Adrenal gland (tissue), 5 donors: ENCODE data around the gene FAHD2A.

Source experiments
- POLR2A ChIP-seq, 2 donors: fragments of 450-650 bp; IDR thresholded peaks; one replicate each; pipeline ENCODE4 v1.6.1; 2017; ENCODE audit warnings: antibody characterized with exemption in 2 of 2, mild to moderate bottlenecking in 2 of 2, moderate library complexity in 1 of 2
- TF ChIP-seq, protein P1 (sequence below), 6 experiments: fragments of 450-650 bp in 4 of 6; fragments of 200-600 bp in 2 of 6; sonication (generic) in 1 of 6; IDR thresholded peaks; 1 replicate in 5 of 6; 2 replicates in 1 of 6; pipeline versions ENCODE4 v1.5.1 to v1.8.0; 2016 to 2021; ENCODE audit warnings: antibody characterized with exemption in 6 of 6, mild to moderate bottlenecking in 2 of 6, moderate library complexity in 1 of 6
- donor health status: DM: no; HTN: no; CAD: no.

DNA sequence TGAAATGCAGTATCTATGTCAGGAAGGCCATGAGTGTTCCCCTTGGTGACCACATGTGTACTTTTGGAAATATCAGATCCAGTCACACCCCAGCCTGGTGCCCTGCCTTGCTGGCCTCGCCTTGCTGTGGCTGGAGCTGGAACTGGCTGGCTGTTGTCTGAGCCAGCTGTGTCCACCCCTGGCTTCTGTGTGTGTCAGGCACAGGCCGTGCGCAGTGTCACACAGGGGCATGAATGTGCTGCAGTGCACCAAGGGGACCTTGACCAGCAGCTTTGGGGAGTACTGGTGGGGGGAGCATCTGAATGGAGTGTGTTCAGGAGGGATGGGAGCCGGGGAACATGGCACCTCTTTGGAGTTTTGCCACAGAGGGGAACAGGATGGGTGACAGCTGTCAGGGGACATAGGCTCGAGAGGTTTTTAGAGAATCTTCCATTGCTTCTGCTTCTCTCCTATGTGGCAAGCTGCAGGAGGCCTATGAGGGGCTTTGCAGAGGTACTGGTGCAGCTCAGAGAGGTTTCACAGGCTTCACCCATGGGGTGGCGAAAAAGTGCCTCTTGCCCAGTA, 44.7 kb upstream of the FAHD2A start:
- TF ChIP-seq, protein P1, sequence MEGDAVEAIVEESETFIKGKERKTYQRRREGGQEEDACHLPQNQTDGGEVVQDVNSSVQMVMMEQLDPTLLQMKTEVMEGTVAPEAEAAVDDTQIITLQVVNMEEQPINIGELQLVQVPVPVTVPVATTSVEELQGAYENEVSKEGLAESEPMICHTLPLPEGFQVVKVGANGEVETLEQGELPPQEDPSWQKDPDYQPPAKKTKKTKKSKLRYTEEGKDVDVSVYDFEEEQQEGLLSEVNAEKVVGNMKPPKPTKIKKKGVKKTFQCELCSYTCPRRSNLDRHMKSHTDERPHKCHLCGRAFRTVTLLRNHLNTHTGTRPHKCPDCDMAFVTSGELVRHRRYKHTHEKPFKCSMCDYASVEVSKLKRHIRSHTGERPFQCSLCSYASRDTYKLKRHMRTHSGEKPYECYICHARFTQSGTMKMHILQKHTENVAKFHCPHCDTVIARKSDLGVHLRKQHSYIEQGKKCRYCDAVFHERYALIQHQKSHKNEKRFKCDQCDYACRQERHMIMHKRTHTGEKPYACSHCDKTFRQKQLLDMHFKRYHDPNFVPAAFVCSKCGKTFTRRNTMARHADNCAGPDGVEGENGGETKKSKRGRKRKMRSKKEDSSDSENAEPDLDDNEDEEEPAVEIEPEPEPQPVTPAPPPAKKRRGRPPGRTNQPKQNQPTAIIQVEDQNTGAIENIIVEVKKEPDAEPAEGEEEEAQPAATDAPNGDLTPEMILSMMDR (IDR thresholded peaks at IDR 0.05), result no peak
- no peak for TF ChIP-seq POLR2A (IDR thresholded peaks at IDR 0.05)
